ENCODE measurements around the gene ARID3C. TPM values are rescaled to one million over a fixed set of nuclear protein-coding genes. Genes with fewer than 3 reads are reported as not detected.

Gene ARID3C, protein sequence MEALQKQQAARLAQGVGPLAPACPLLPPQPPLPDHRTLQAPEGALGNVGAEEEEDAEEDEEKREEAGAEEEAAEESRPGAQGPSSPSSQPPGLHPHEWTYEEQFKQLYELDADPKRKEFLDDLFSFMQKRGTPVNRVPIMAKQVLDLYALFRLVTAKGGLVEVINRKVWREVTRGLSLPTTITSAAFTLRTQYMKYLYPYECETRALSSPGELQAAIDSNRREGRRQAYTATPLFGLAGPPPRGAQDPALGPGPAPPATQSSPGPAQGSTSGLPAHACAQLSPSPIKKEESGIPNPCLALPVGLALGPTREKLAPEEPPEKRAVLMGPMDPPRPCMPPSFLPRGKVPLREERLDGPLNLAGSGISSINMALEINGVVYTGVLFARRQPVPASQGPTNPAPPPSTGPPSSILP
- total RNA-seq (not detected), polyA plus RNA-seq (ENCODE audit: insufficient read depth, low read depth, low replicate concordance) (not detected)
- long read RNA-seq, donor 1 = 0 reads
- long read RNA-seq, donor 2 = 0 reads
- long read RNA-seq, donor 3 = 0 reads
- long read RNA-seq, donor 4 = 0 reads
- long read RNA-seq, donor 5 = 0 reads
- long read RNA-seq, donor 6 = 0 reads
- long read RNA-seq, donor 7 = 0 reads
- long read RNA-seq, donor 8 = 0 reads
- long read RNA-seq, donor 9 = 0 reads
- long read RNA-seq, donor 10 = 0 reads

DNA sequence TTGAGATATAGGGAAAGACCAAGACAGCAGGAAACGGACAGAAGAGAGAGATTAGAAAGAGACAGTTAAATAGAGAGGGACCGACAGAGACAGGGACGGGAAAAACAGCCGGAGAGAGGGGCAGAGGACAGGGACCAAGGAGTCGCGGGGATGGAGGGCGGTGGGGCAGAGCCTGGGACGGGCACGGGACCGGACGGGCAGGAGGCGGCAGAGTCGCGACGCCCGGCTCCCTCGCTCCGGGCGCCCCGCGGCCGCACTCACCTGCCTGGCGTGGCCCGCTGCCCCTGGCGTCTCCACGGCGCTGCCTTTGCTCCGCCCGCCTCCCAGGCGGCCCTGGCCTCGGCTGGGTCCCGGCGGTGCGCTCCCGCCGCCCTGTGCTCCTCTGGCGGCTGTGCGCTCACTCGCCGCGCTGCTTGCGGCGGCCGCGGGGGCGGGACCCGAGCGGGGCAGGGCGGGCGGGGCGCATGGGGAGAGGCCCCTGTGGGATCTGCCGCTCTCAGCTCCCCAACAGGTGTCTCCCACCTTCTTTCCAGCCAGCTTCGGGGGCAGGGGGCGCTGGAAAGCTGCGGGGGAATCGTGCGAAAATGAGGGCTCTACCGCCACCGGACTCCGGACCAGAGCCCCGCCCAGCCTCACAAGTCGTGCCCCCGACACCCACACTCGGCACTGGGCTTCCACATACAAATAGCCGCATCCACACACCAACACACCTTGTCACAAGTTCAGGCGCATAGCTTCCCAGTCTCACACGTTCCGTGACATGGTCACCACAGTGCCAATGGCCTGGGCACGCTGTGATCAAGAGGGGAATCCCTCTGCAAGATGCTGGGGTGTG, at the start of gene ARID3C:
Gene ARID3C, minus strand, starts transcription at position 411 of the 835 bp plus-strand sequence. CDS start 1,052 bp downstream, outside the sequence.
- H3K27ac ChIP-seq (ENCODE audit: low read depth in 2 of 2, low read length in 2 of 2) = no peak within 1 kb of the TSS
- TF ChIP-seq, protein P1, sequence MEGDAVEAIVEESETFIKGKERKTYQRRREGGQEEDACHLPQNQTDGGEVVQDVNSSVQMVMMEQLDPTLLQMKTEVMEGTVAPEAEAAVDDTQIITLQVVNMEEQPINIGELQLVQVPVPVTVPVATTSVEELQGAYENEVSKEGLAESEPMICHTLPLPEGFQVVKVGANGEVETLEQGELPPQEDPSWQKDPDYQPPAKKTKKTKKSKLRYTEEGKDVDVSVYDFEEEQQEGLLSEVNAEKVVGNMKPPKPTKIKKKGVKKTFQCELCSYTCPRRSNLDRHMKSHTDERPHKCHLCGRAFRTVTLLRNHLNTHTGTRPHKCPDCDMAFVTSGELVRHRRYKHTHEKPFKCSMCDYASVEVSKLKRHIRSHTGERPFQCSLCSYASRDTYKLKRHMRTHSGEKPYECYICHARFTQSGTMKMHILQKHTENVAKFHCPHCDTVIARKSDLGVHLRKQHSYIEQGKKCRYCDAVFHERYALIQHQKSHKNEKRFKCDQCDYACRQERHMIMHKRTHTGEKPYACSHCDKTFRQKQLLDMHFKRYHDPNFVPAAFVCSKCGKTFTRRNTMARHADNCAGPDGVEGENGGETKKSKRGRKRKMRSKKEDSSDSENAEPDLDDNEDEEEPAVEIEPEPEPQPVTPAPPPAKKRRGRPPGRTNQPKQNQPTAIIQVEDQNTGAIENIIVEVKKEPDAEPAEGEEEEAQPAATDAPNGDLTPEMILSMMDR (IDR thresholded peaks at IDR 0.05; ENCODE audit: borderline replicate concordance, extremely low read depth, insufficient read depth) = peak; percentile 2
- peaks cover 40% of the 10 kb centered on the region for H3K27me3 ChIP-seq (ENCODE audit: control insufficient read depth, insufficient read depth, low read length)
- DNase-seq (peak in 3 of 5 donors; percentile 42 to 64 (median 63)), FAIRE-seq (no peak)
- H3K9ac ChIP-seq (ENCODE audit: low read length in 3 of 3) = no peak within 1 kb of the TSS
- H3K9me3 ChIP-seq (ENCODE audit: control insufficient read depth in 2 of 3, insufficient read depth in 1 of 3, low read length in 3 of 3) = no peaks in the 10 kb centered on the region
- no peaks in the 10 kb centered on the region for H3K36me3 ChIP-seq (ENCODE audit: control insufficient read depth in 2 of 3, insufficient read depth in 3 of 3, low read length in 3 of 3)
- intact Hi-C loops (cut with DNase I) = no loop called here
- peak within 1 kb of the TSS in 2 of 3 donors; percentile 23 to 52 for H3K4me3 ChIP-seq (ENCODE audit: low read length in 3 of 3)
- peaks cover 0 to 11% (median 0%) of the 10 kb centered on the region in 3 donors for H3K4me1 ChIP-seq (ENCODE audit: control insufficient read depth in 2 of 3, insufficient read depth in 2 of 3, low read depth in 1 of 3, low read length in 3 of 3)

DNA sequence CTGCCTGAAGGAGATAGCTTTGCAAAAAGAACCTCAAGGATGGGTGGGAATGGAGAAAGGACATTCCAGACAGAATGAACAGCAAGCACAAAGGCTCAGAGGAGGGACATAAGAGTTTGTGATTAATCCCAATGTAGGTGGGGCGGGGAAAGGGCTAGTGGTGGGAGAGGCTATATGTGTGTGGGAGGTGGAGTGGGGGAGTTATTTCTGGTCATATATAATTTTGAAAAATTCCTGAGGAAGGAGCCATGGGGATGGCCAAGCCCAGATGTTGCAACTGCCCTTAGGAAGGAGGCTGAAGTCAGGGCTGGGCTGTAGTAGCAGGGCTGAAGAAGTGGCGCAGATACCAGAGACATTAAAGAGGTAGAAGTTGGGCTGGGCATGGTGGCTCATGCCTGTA, 47.0 kb upstream of the ARID3C start:
- TF ChIP-seq, protein P1 (IDR thresholded peaks at IDR 0.05; ENCODE audit: borderline replicate concordance, extremely low read depth, insufficient read depth) = no peak
- no peak for FAIRE-seq
- no peak overlapping the region for H3K4me3 ChIP-seq (ENCODE audit: low read length in 3 of 3)
- H3K4me1 ChIP-seq (ENCODE audit: control insufficient read depth in 2 of 3, insufficient read depth in 2 of 3, low read depth in 1 of 3, low read length in 3 of 3) = no peaks in the 10 kb centered on the region
- no peaks in the 10 kb centered on the region for H3K27me3 ChIP-seq (ENCODE audit: control insufficient read depth, insufficient read depth, low read length)
- H3K27ac ChIP-seq (ENCODE audit: low read depth in 2 of 2, low read length in 2 of 2) = no peak overlapping the region
- H3K9ac ChIP-seq (ENCODE audit: low read length in 3 of 3) = no peak overlapping the region
- H3K36me3 ChIP-seq (ENCODE audit: control insufficient read depth in 2 of 3, insufficient read depth in 3 of 3, low read length in 3 of 3) = no peaks in the 10 kb centered on the region
- intact Hi-C loops (cut with DNase I) = no loop called here
- no peaks in the 10 kb centered on the region for H3K9me3 ChIP-seq (ENCODE audit: control insufficient read depth in 2 of 3, insufficient read depth in 1 of 3, low read length in 3 of 3)
- DNase-seq = no peak

DNA sequence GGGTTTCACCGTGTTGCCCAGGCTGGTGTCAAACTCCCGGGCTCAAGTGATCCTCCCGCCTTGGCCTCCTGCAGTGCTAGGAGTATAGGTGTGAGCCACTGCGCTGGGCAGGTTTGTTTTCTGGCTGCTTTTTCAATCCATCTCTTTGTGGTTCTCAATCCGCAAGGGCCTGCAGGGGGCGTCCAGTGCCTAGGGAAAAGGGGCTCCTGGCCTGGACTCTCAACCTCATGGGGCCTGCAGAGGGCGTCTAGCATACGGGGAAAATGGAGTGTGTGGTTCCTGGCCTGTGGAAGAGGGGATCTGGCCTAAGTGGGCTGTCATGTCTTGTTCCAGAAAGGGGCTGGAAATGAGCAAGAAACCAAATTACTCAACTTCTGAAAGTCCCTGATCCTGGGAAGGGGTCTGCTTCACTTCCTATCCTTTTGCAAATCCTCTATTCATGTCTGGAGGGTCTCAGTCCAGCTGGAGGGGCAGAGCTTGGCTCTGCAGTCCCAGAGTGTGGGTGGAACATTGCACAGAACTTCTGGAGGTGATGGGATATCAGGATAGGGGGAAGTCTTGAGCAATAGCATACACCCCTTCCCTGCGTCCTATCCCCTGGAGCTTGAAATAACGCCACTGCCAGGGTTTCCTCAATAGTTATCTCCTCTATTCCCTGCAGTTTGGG, 46.3 kb upstream of the ARID3C start:
- Histone ChIP-seq H3K36me3 (ENCODE audit: control insufficient read depth in 2 of 3, insufficient read depth in 3 of 3, low read length in 3 of 3) (no peaks in the 10 kb centered on the region), H3K9ac (ENCODE audit: low read length in 3 of 3) (no peak overlapping the region), H3K27ac (ENCODE audit: low read depth in 2 of 2, low read length in 2 of 2) (no peak overlapping the region), H3K4me3 (ENCODE audit: low read length in 3 of 3) (no peak overlapping the region), H3K27me3 (ENCODE audit: control insufficient read depth, insufficient read depth, low read length) (no peaks in the 10 kb centered on the region), H3K9me3 (ENCODE audit: control insufficient read depth in 2 of 3, insufficient read depth in 1 of 3, low read length in 3 of 3) (no peaks in the 10 kb centered on the region), H3K4me1 (ENCODE audit: control insufficient read depth in 2 of 3, insufficient read depth in 2 of 3, low read depth in 1 of 3, low read length in 3 of 3) (no peaks in the 10 kb centered on the region)
- peak; percentile 74 to 90 (median 82) for DNase-seq
- intact Hi-C loops (cut with DNase I) = no loop called here
- FAIRE-seq = no peak
- TF ChIP-seq, protein P1 (IDR thresholded peaks at IDR 0.05; ENCODE audit: borderline replicate concordance, extremely low read depth, insufficient read depth) = peak; percentile 47

Measured in kidney (tissue), 22 donors.